ENCODE results near the gene AGAP1. TPM values are rescaled to one million over a fixed set of nuclear protein-coding genes. Genes with fewer than 3 reads are reported as not detected.

The AGAP1 gene
- total and polyA plus RNA-seq, 9 donors, result 5.7 to 32.2 (median 20.2) TPM

DNA sequence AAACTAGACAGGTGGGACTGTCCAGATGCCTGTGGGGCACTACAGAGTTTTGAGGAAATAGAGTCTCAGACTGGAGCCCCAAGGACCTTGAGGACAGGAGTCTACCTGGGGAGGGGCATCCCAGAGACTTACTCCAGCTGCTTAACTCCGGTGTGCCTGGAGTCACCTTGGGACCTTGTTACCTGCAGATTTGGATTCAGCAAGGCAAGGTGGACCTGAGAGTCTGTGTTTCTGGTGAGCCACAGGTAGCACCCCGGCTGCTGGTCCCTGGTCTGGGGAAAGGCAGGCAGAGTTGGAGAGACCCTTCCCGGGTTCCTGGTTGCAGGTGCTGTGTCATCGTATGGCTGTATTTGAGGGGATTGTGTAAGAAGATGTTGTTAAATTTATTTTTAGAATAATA lies 102.4 kb downstream of the AGAP1 start:
- no peaks in the 10 kb centered on the region for H3K4me1 ChIP-seq (ENCODE audit: insufficient read depth)
- intact Hi-C loops (cut with DNase I), result loop anchor here (5.0 to 10.0 kb wide), 5 partner anchors 69 to 461 kb away; no protein-coding TSS in a partner anchor
- DNase-seq, result no peak
- TF ChIP-seq EP300 (IDR thresholded peaks at IDR 0.05), result no peak
- TF ChIP-seq POLR2A (IDR thresholded peaks at IDR 0.05), result no peak
- H3K4me3 ChIP-seq, result no peak overlapping the region
- 92 to 96% (median 95%) methylated on average over 4 of the region's 4 CpGs for WGBS, 3 donors
- no peaks in the 10 kb centered on the region for H3K36me3 ChIP-seq
- H3K9me3 ChIP-seq, result no peaks in the 10 kb centered on the region
- no peaks in the 10 kb centered on the region for H3K27me3 ChIP-seq
- H3K27ac ChIP-seq, result no peak overlapping the region

DNA sequence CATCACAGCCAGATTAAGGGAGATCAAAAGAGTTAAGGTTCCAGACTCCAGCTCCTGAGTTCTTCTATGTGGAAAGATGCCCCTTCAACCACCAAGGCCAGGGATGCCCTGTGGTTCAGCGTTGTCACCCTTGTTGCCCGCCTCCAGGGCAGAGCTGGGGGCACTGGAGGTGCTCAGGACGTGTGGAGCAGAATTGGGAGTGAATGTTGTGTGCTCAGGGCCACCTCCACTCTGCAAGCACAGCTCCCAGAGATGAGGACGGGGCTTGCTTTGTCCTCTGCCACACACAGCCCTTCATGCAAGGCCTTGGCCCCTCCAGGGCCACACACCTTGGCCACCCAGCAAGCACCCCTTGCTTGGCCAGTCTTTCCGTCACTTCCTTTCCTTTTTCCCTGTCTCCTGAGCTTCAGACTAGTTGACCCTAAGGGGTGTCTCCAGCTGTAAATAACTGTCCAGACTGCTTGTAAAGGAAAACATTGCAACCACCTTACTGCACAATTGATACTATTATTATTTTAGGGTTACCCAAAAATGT lies 103.3 kb downstream of the AGAP1 start:
- WGBS, 3 donors, result 86 to 91% (median 86%) methylated on average over 5 of the region's 5 CpGs
- DNase-seq, result no peak
- Histone ChIP-seq H3K4me1 (ENCODE audit: insufficient read depth) (no peaks in the 10 kb centered on the region), H3K4me3 (no peak overlapping the region), H3K27ac (no peak overlapping the region), H3K36me3 (no peaks in the 10 kb centered on the region), H3K9me3 (no peaks in the 10 kb centered on the region), H3K27me3 (no peaks in the 10 kb centered on the region)
- TF ChIP-seq POLR2A (IDR thresholded peaks at IDR 0.05), result no peak
- no peak for TF ChIP-seq EP300 (IDR thresholded peaks at IDR 0.05)
- TF ChIP-seq, protein P1, sequence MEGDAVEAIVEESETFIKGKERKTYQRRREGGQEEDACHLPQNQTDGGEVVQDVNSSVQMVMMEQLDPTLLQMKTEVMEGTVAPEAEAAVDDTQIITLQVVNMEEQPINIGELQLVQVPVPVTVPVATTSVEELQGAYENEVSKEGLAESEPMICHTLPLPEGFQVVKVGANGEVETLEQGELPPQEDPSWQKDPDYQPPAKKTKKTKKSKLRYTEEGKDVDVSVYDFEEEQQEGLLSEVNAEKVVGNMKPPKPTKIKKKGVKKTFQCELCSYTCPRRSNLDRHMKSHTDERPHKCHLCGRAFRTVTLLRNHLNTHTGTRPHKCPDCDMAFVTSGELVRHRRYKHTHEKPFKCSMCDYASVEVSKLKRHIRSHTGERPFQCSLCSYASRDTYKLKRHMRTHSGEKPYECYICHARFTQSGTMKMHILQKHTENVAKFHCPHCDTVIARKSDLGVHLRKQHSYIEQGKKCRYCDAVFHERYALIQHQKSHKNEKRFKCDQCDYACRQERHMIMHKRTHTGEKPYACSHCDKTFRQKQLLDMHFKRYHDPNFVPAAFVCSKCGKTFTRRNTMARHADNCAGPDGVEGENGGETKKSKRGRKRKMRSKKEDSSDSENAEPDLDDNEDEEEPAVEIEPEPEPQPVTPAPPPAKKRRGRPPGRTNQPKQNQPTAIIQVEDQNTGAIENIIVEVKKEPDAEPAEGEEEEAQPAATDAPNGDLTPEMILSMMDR (IDR thresholded peaks at IDR 0.05), result no peak
- intact Hi-C loops (cut with DNase I), result loop anchor here (5.0 to 10.0 kb wide), 5 partner anchors 68 to 462 kb away; no protein-coding TSS in a partner anchor

DNA sequence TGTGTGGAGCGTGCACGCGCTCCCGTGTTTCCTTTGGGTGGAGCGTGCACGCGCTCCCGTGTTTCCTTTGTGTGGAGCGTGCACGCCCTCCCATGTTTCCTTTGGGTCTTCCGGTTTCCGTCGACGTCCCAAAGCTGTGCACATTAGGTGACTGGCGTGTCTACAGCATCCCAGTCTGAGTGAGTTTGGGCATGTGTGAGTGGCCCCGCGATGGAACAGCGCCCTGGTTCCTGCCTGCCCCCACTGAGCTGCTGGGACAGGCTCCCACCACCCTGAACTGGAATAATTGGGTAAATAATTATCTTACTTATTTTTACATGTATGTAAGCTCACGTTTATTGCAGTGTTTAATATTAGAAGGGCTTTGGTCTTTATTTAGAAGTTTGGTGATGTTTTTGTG lies 104.2 kb downstream of the AGAP1 start:
- intact Hi-C loops (cut with DNase I), result loop anchor here (5.0 to 10.0 kb wide), 5 partner anchors 67 to 463 kb away; no protein-coding TSS in a partner anchor
- no peaks in the 10 kb centered on the region for H3K4me1 ChIP-seq (ENCODE audit: insufficient read depth)
- DNase-seq, result no peak
- H3K27me3 ChIP-seq, result no peaks in the 10 kb centered on the region
- TF ChIP-seq, protein P1 (IDR thresholded peaks at IDR 0.05), result no peak
- TF ChIP-seq POLR2A (IDR thresholded peaks at IDR 0.05), result no peak
- no peak for TF ChIP-seq EP300 (IDR thresholded peaks at IDR 0.05)
- no peak overlapping the region for H3K4me3 ChIP-seq
- WGBS, 3 donors, result 94% methylated on average over 19 of the region's 19 CpGs
- no peaks in the 10 kb centered on the region for H3K9me3 ChIP-seq
- H3K36me3 ChIP-seq, result no peaks in the 10 kb centered on the region
- H3K27ac ChIP-seq, result no peak overlapping the region

DNA sequence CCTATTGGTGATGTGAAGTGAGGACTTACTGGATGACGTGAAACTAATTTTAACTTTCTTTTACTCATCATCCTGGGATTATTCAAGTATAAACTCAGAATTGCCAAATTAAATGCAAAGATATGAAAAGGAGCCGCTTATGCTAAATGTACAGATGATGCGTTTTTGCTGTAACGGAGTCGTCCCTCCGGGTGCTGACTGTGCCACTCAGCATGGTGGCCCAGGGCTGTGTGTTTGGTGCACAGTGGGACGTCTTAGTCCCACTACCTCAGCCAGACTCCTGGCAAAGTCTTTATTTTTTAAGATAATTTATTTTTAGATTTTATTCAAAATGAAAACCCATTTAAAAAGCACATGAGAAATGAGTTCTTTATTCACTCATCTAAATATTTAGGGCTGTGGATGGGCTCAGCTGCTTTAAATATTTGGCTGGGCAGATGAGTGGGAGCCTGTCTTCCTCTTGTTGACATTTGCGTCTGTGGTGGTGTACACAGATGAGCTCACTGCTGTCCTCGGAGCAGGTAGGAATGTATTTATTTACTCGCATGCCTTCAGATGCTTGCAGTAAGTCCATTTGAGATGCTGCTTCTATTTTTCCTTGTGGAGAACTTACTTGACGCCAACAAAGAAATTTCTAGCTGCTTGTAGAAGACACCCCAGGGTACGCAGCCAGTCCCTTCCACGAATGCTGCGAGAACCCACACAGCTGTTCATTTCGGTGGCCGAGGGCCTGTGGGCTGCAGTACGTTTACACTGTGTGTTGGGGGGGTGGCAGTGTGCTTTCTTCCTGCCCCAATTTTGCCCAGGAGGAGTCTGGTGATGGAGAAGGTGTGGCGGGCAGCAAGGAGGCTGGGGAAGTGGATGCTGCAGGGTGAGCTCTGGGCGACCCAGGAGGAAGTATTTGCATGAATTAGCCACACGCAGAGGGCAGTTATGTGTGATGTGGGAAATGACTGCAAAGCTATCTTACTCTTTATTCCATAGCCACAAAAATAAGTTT lies 105.0 kb downstream of the AGAP1 start:
- no peak overlapping the region for H3K4me3 ChIP-seq
- H3K27me3 ChIP-seq, result no peaks in the 10 kb centered on the region
- intact Hi-C loops (cut with DNase I), result loop anchor here (5.0 to 10.0 kb wide), 5 partner anchors 66 to 464 kb away; no protein-coding TSS in a partner anchor
- TF ChIP-seq, protein P1 (IDR thresholded peaks at IDR 0.05), result no peak
- TF ChIP-seq POLR2A (IDR thresholded peaks at IDR 0.05), result no peak
- TF ChIP-seq EP300 (IDR thresholded peaks at IDR 0.05), result no peak
- H3K27ac ChIP-seq, result no peak overlapping the region
- no peak for DNase-seq
- 87 to 89% (median 88%) methylated on average over 20 of the region's 20 CpGs for WGBS, 3 donors
- H3K9me3 ChIP-seq, result no peaks in the 10 kb centered on the region
- H3K36me3 ChIP-seq, result no peaks in the 10 kb centered on the region
- no peaks in the 10 kb centered on the region for H3K4me1 ChIP-seq (ENCODE audit: insufficient read depth)
